Endodermal cell (in vitro differentiated cells): ENCODE results near the gene STK38. TPM values are rescaled to one million over a fixed set of nuclear protein-coding genes. Genes with fewer than 3 reads are reported as not detected.
A peak's percentile ranks its signal among the peaks of the same experiment; 100 is the strongest.

Source experiments
- DNase-seq: peaks from one replicate; pipeline ENCODE4 v3.0.0-alpha.2; 2017
- H3K27ac ChIP-seq: 2 replicates; pipeline ENCODE4 v1.5.1; 2013; ENCODE audit warnings: mild to moderate bottlenecking, low read depth, low read length, moderate library complexity
- H3K27me3 ChIP-seq: 2 replicates; pipeline ENCODE4 v1.6.1; 2013; ENCODE audit warnings: mild to moderate bottlenecking, low read length, moderate library complexity; ENCODE audit not compliant: insufficient read depth, control insufficient read depth, poor library complexity, severe bottlenecking
- H3K36me3 ChIP-seq: 2 replicates; pipeline ENCODE4 v1.7.0; 2013; ENCODE audit warnings: mild to moderate bottlenecking, low read length, moderate library complexity; ENCODE audit not compliant: control insufficient read depth, insufficient read depth
- H3K4me1 ChIP-seq: one replicate; pipeline ENCODE4 v1.7.0; 2013; ENCODE audit warnings: low read length; ENCODE audit not compliant: control insufficient read depth, insufficient read depth
- H3K4me3 ChIP-seq: 2 replicates; pipeline ENCODE4 v1.5.1; 2013; ENCODE audit warnings: mild to moderate bottlenecking, low read length, moderate library complexity
- H3K9ac ChIP-seq: 2 replicates; pipeline ENCODE4 v1.6.1; 2013; ENCODE audit warnings: mild to moderate bottlenecking, low read length, moderate library complexity; ENCODE audit not compliant: poor library complexity, severe bottlenecking; ENCODE audit errors: extremely low read depth
- H3K9me3 ChIP-seq: 2 replicates; pipeline ENCODE4 v1.6.1; 2013; ENCODE audit warnings: mild to moderate bottlenecking, low read length, moderate library complexity; ENCODE audit not compliant: control insufficient read depth
- H3K27ac Mint-ChIP-seq: 2 replicates; pipeline ENCODE4 v1.8.0; 2020; ENCODE audit warnings: mixed read lengths
- H3K27me3 Mint-ChIP-seq: 2 replicates; pipeline ENCODE4 v1.8.0; 2021; ENCODE audit warnings: mild to moderate bottlenecking, mixed read lengths; ENCODE audit not compliant: insufficient read depth
- H3K36me3 Mint-ChIP-seq: 2 replicates; pipeline ENCODE4 v1.8.0; 2020; ENCODE audit warnings: low read depth, mixed read lengths
- H3K4me1 Mint-ChIP-seq: 2 replicates; pipeline ENCODE4 v1.8.0; 2020; ENCODE audit warnings: mixed read lengths
- H3K4me3 Mint-ChIP-seq: 2 replicates; pipeline ENCODE4 v1.8.0; 2020; ENCODE audit warnings: mild to moderate bottlenecking, moderate library complexity, mixed read lengths
- H3K9me3 Mint-ChIP-seq: 2 replicates; pipeline ENCODE4 v1.8.0; 2020; ENCODE audit warnings: mild to moderate bottlenecking, mixed read lengths
- WGBS, 2 experiments: methylation state at CpG; one replicate each; pipeline versions ENCODE4 v1.1.5 to v1.1.7; 2013; ENCODE audit warnings: missing lambda C conversion rate in 2 of 2, mixed read lengths in 1 of 2; ENCODE audit not compliant: insufficient coverage in 1 of 2, insufficient read length in 1 of 2; 5-methylcytosine and 5-hydroxymethylcytosine counted together
- long read RNA-seq, 4 experiments: library from polyadenylated mRNA in 2 of 4; library from RNA in 1 of 4; library from capped mRNA in 1 of 4; stranded (forward) in 3 of 4; unstranded in 1 of 4; transcript quantifications; one replicate each; pipeline ENCODE4 v2.0.0, GENCODE V29; 2020 to 2021; ENCODE audit warnings: inconsistent platforms in 1 of 4
- polyA plus RNA-seq, 2 experiments: library from polyadenylated mRNA; stranded (reverse); fragments of 50-300 nt; gene quantifications; one replicate each; pipeline ENCODE4 v1.2.3, GENCODE V29; 2013
- total RNA-seq, 2 donors: library from RNA; stranded (reverse); fragmentation: NEBNext Ultra II Directional in 1 of 2; extraction: Animal tissue kit (Norgen Biotek cat#: 25700) in 1 of 2; gene quantifications; 2 replicates in 1 of 2; 3 replicates in 1 of 2; pipeline ENCODE4 v1.2.1, GENCODE V29; 2021
- TF ChIP-seq, protein P1 (sequence below): fragments of 200-600 bp; sonication (generic); conservative IDR thresholded peaks from 2 replicates; pipeline ENCODE4 v1.5.0; 2021; ENCODE audit warnings: antibody characterized with exemption, mild to moderate bottlenecking

The STK38 gene
- total RNA-seq = 10 to 100 TPM; 35.2 to 38.3 TPM
- 29.6 TPM for polyA plus RNA-seq (2013, experiment 1 of 2)
- 28.6 TPM for polyA plus RNA-seq (2013, experiment 2 of 2)
- long read RNA-seq, experiment 1, partial matches to known transcripts = 1 of 19 reads
- long read RNA-seq, experiment 1, other reads (novel, unspliced or antisense) = 16 of 19 reads
- long read RNA-seq, experiment 2, transcript STK38-201 (14 exons, 3,576 nt) = major isoform, 21 of 93 reads
- long read RNA-seq, experiment 2, partial matches to known transcripts = 13 of 93 reads
- long read RNA-seq, experiment 2, other reads (novel, unspliced or antisense) = 59 of 93 reads
- long read RNA-seq, experiment 3, transcript STK38-201 (14 exons, 3,576 nt) = major isoform, 52 of 210 reads
- long read RNA-seq, experiment 3, partial matches to known transcripts = 15 of 210 reads
- long read RNA-seq, experiment 3, other reads (novel, unspliced or antisense) = 143 of 210 reads
- long read RNA-seq, experiment 4, partial matches to known transcripts = 4 of 13 reads
- long read RNA-seq, experiment 4, other reads (novel, unspliced or antisense) = 6 of 13 reads

DNA sequence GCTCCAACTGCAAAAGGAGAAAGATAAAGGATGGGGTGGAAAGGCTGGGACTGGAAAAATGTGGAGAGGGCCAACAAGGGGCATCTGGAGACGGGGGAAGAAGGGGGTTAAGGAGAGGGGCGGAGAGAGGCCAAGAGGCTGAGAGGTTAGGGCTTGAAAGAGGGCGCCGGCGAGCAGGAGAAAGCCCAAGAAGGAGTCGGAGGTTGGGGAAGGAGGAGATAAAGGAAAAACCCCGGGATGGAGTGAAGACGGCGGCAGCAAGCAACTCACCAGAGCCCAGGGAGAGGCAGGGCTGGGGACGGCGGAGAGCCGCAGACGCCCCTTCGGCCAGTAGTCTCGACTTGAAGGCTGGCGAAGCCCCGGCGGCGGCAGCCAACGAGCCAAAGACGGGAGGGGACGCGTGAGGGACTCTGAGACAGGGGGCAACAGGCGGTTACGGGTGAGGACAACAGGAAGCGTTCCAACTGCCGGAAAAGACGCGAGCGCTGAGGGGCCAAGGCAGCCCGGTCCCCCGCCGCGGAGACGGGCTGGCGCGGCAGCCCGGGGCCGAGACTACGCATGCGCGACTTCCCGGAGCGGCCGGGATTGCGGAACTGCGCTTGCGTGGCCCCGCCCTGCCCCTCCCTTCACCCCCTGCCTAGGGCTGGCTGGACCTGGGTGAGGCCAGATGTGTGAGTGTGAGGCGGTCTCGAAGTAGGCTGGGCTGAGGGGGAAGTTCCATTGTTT lies at the start of gene STK38:
TSS of gene STK38 (minus strand) at position 560 of the 726 bp plus-strand sequence. CDS start 7,277 bp downstream, outside the sequence.
- H3K27me3 Mint-ChIP-seq = peaks cover 5% of the 10 kb centered on the region
- DNase-seq = peak; percentile 98
- peaks cover 12% of the 10 kb centered on the region for H3K36me3 Mint-ChIP-seq
- H3K4me3 ChIP-seq = peak within 1 kb of the TSS; percentile 97
- no peaks in the 10 kb centered on the region for H3K27me3 ChIP-seq
- TF ChIP-seq, protein P1, sequence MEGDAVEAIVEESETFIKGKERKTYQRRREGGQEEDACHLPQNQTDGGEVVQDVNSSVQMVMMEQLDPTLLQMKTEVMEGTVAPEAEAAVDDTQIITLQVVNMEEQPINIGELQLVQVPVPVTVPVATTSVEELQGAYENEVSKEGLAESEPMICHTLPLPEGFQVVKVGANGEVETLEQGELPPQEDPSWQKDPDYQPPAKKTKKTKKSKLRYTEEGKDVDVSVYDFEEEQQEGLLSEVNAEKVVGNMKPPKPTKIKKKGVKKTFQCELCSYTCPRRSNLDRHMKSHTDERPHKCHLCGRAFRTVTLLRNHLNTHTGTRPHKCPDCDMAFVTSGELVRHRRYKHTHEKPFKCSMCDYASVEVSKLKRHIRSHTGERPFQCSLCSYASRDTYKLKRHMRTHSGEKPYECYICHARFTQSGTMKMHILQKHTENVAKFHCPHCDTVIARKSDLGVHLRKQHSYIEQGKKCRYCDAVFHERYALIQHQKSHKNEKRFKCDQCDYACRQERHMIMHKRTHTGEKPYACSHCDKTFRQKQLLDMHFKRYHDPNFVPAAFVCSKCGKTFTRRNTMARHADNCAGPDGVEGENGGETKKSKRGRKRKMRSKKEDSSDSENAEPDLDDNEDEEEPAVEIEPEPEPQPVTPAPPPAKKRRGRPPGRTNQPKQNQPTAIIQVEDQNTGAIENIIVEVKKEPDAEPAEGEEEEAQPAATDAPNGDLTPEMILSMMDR = no peak
- H3K9me3 ChIP-seq = no peaks in the 10 kb centered on the region
- H3K9ac ChIP-seq = peak within 1 kb of the TSS; percentile 79
- H3K36me3 ChIP-seq = peaks cover 13% of the 10 kb centered on the region
- no peaks in the 10 kb centered on the region for H3K9me3 Mint-ChIP-seq
- peak within 1 kb of the TSS; percentile 99 for H3K4me3 Mint-ChIP-seq
- H3K4me1 Mint-ChIP-seq = peaks cover 18% of the 10 kb centered on the region
- H3K27ac Mint-ChIP-seq = peak within 1 kb of the TSS; percentile 92
- H3K4me1 ChIP-seq = peaks cover 5% of the 10 kb centered on the region
- 0% methylated on average over 40 to 50 of the region's 51 CpGs for WGBS, 2 experiments
- H3K27ac ChIP-seq = peak within 1 kb of the TSS; percentile 91

DNA sequence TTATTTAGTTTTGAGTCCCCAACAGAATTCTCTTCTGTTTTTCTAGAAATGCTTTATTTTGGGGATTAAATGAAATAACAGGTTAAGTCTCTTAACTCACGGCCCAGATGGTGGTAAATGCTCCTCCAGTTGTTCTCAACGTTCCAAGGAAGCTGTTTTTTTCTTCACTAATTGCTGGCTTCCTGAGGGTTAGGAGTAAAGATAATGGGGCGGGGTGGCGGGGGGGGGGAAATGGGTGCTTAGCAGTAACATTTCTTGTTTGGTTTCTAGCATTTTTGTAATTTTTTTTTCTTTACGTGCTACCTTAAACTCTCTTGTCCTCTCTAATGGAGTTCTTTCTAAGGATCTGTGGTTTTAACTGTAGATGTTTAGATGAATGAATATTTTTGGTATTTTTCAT lies 49.1 kb upstream of the STK38 start:
- peaks cover 2% of the 10 kb centered on the region for H3K9me3 Mint-ChIP-seq
- H3K4me1 Mint-ChIP-seq = peaks cover 28% of the 10 kb centered on the region
- H3K27ac Mint-ChIP-seq = peak overlapping the region; percentile 100
- H3K4me3 ChIP-seq = peak overlapping the region; percentile 96
- DNase-seq = no peak
- TF ChIP-seq, protein P1 = no peak
- peaks cover 69% of the 10 kb centered on the region for H3K36me3 Mint-ChIP-seq
- no peaks in the 10 kb centered on the region for H3K27me3 ChIP-seq
- H3K36me3 ChIP-seq = peaks cover 65% of the 10 kb centered on the region
- WGBS, 2 experiments = 0% methylated on average over 2 to 3 of the region's 5 CpGs
- peak overlapping the region; percentile 91 for H3K4me3 Mint-ChIP-seq
- H3K27me3 Mint-ChIP-seq = no peaks in the 10 kb centered on the region
- peaks cover 5% of the 10 kb centered on the region for H3K4me1 ChIP-seq
- H3K27ac ChIP-seq = peak overlapping the region; percentile 48
- H3K9me3 ChIP-seq = no peaks in the 10 kb centered on the region
- peak overlapping the region; percentile 100 for H3K9ac ChIP-seq

DNA sequence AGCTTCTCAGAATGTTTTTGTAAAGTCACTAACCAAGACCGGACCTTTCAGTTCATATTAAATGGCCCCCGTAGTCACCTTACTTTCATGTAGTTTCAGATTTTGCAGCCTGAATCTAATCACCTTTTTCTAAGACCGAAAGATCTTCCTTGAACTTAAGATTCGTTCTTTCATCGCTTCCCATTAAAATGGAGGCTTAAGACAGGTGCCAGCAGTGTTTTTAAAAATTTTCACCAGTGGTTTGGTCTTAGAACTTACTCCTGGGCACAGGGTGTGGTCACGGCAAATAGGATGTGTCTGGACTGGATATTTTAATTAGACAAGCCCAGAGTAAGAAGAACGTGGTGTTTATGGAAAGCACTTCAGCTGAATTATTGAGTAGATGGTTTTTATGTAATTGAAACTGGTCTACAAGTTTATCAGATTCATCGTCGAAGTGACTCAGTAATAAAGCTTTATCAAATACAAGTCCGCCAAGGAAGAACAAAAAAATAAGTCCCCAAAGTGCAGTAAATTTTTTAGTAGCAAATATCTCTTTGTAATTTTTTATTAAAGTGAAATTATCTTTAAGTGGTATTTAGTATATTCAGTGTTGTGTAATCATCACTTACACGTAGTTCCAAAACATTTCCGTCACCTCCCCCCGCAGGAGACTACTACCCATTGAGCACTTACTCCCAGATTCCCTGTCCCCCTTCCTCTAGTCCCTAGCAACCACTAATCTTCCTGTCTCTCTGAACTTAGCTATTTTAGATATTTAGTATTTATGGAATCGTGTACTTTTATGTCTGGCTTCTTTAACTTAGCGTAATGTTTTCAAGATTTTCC lies 47.8 kb upstream of the STK38 start:
- TF ChIP-seq, protein P1 = no peak

More for the DNA sequence above, 47.8 kb upstream of the STK38 start:
- Histone ChIP-seq H3K9ac (peak overlapping the region; percentile 100), H3K27me3 (no peaks in the 10 kb centered on the region), H3K4me1 (peaks cover 3% of the 10 kb centered on the region), H3K9me3 (no peaks in the 10 kb centered on the region), H3K36me3 (peaks cover 51% of the 10 kb centered on the region), H3K27ac (peak overlapping the region; percentile 99), H3K4me3 (peak overlapping the region; percentile 96)
- Mint-ChIP-seq H3K9me3 (peaks cover 2% of the 10 kb centered on the region), H3K4me3 (peak overlapping the region; percentile 91), H3K36me3 (peaks cover 57% of the 10 kb centered on the region), H3K4me1 (peaks cover 25% of the 10 kb centered on the region), H3K27me3 (no peaks in the 10 kb centered on the region), H3K27ac (peak overlapping the region; percentile 100)
- DNase-seq = no peak
- 0% methylated on average over 7 to 15 of the region's 15 CpGs for WGBS, 2 experiments
